Hepatocyte (in vitro differentiated cells): ENCODE measurements around the gene CD3G.

Experiments
- CTCF ChIP-seq: fragments of 200-600 bp; sonication (generic); IDR thresholded peaks from 2 replicates; pipeline ENCODE4 v1.5.1; 2016; ENCODE audit warnings: antibody characterized with exemption, mild to moderate bottlenecking; ENCODE audit not compliant: poor library complexity
- EZH2phosphoT487 ChIP-seq: fragments of 200-600 bp; sonication (generic); IDR thresholded peaks from one replicate; pipeline ENCODE4 v1.6.1; 2018; ENCODE audit warnings: antibody characterized with exemption, mild to moderate bottlenecking, low read depth, moderate library complexity; ENCODE audit not compliant: unreplicated experiment, severe bottlenecking

GRCh38 chr11:118325283-118325682 lies 18.9 kb upstream of the CD3G start:
- TF ChIP-seq CTCF (no peak), EZH2phosphoT487 (no peak)
